IPS DF 6.9 (cell line): ENCODE measurements around the gene FBXO42.

Experiments used
- DNase-seq: peaks from one replicate; pipeline ENCODE4 v3.0.0-alpha.2; 2013; ENCODE audit warnings: low read depth, low spot score
- H3K27ac ChIP-seq: one replicate; pipeline ENCODE4 v1.5.1; 2013; ENCODE audit warnings: low read length, control low read depth
- H3K27me3 ChIP-seq: 2 replicates; pipeline ENCODE4 v1.6.1; 2013; ENCODE audit warnings: mild to moderate bottlenecking, low read length; ENCODE audit not compliant: control insufficient read depth, insufficient read depth
- H3K36me3 ChIP-seq: 2 replicates; pipeline ENCODE4 v1.6.1; 2013; ENCODE audit warnings: low read length; ENCODE audit not compliant: control insufficient read depth, insufficient read depth
- H3K4me1 ChIP-seq: 2 replicates; pipeline ENCODE4 v1.6.1; 2013; ENCODE audit warnings: low read length; ENCODE audit not compliant: control insufficient read depth, insufficient read depth
- H3K4me3 ChIP-seq: 2 replicates; pipeline ENCODE4 v1.5.1; 2013; ENCODE audit warnings: mild to moderate bottlenecking, low read length
- H3K9me3 ChIP-seq: 2 replicates; pipeline ENCODE4 v1.6.1; 2013; ENCODE audit warnings: low read length, inconsistent platforms; ENCODE audit not compliant: control insufficient read depth, insufficient read depth
- WGBS: extraction: QIAGEN DNeasy Blood & Tissue Kit; methylation state at CpG from one replicate; pipeline ENCODE4 v1.1.7; 2013; ENCODE audit warnings: mixed read lengths, missing lambda C conversion rate; ENCODE audit not compliant: insufficient read length, insufficient coverage; 5-methylcytosine and 5-hydroxymethylcytosine counted together

FBXO42 gene

DNA sequence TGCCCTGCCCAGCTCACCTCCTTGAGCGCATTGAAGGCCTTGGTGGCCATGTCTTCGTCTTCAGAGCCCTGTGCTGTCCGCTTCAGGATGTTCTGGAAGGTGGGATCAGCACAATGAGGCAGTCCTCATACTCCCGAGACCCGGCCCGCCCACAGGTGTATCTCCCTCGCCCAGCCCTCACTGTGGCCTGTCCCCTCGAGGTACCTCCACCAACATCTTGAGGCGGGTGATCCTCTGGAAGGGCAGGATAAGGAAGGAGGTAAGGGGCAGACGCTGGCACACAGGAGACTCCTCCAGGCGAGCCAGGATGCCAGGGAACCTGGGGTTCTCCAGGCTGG is 147.0 kb downstream of the FBXO42 start:
- Histone ChIP-seq H3K4me3 (no peak overlapping the region), H3K27ac (no peak overlapping the region), H3K9me3 (no peaks in the 10 kb centered on the region), H3K27me3 (no peaks in the 10 kb centered on the region), H3K36me3 (peaks cover 22% of the 10 kb centered on the region), H3K4me1 (peaks cover 12% of the 10 kb centered on the region; the same call in 1 of the 2 replicates)
- no CpG with 5 or more reads among the region's 11 CpGs for WGBS
- DNase-seq, result no peak

DNA sequence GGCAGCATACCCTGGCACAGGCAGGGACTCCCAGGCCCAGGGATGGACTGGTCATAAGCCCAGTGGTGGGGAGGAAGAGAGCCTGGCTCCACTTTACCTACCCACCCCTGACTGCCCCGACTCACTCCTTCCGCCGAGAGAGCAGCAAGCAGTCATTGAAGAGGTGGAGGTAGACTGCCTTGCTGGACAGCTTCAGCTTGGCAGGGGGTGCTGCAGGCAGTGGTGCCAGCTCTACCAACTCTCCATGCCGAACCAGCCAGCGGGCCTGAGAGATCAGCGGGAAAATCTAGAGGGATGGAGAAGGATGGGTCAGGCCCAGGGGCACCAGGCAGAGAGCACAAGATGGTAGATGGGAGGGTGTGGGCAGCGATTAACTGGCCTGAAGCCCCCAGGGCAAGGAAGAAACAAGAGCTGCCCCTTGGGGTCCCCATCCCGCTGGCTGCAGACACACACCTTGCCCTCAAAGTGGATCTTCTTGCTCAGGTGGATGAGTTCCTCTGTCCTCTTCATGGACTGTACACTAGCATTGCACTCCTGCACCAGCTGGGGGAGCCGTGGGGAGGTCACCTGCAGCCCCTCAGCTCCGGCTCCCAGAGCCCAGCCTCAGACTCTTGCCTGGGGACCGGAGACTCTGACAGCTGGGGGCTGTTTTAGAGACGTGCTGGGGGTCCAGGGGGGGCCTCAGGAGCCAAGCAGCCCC is 147.5 kb downstream of the FBXO42 start:
- Histone ChIP-seq H3K27me3 (no peaks in the 10 kb centered on the region), H3K36me3 (peaks cover 22% of the 10 kb centered on the region), H3K4me1 (peaks cover 10% of the 10 kb centered on the region; the same call in 1 of the 2 replicates), H3K9me3 (no peaks in the 10 kb centered on the region), H3K4me3 (no peak overlapping the region), H3K27ac (no peak overlapping the region)
- WGBS, result no CpG with 5 or more reads among the region's 12 CpGs
- DNase-seq, result no peak

DNA sequence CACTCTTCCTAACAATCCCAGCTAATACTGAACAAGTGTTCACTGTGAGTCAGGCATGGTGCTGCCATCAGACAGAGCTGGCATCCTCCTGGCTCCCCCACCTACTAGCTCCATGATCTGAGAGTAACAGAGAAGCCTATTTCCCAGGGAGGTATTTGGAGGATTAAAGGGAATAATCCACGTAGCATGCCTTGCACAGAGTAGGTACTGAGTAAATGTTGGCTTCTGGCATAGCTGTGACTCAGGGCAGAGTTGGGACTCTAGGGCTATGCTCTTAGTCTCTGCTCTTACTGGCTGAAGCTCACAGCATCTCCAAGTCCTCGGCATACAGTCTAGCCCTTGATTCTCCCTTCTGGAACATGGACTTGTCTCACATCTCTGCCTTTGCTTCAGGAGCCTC is 148.1 kb downstream of the FBXO42 start:
- no peak overlapping the region for H3K27ac ChIP-seq
- H3K27me3 ChIP-seq, result no peaks in the 10 kb centered on the region
- peaks cover 7% of the 10 kb centered on the region; the same call in 1 of the 2 replicates for H3K4me1 ChIP-seq
- H3K36me3 ChIP-seq, result peaks cover 22% of the 10 kb centered on the region
- H3K9me3 ChIP-seq, result no peaks in the 10 kb centered on the region
- WGBS, result no CpG with 5 or more reads among the region's 2 CpGs
- H3K4me3 ChIP-seq, result no peak overlapping the region
- DNase-seq, result no peak

- Histone ChIP-seq H3K9me3 (no peaks in the 10 kb centered on the region), H3K27ac (no peak overlapping the region), H3K4me3 (no peak overlapping the region), H3K36me3 (peaks cover 26% of the 10 kb centered on the region), H3K27me3 (no peaks in the 10 kb centered on the region), H3K4me1 (peaks cover 7% of the 10 kb centered on the region; the same call in 1 of the 2 replicates)
- DNase-seq, result no peak
- no CpG with 5 or more reads among the region's 3 CpGs for WGBS
Observed at GRCh38 chr1:16203550-16203949, 148.7 kb downstream of the FBXO42 start.

- Histone ChIP-seq H3K27me3 (no peaks in the 10 kb centered on the region), H3K36me3 (peaks cover 26% of the 10 kb centered on the region), H3K4me1 (peaks cover 5% of the 10 kb centered on the region; the same call in 1 of the 2 replicates), H3K27ac (no peak overlapping the region), H3K9me3 (no peaks in the 10 kb centered on the region), H3K4me3 (no peak overlapping the region)
- WGBS, result no CpG with 5 or more reads among the region's 24 CpGs
- no peak for DNase-seq
Observed at GRCh38 chr1:16202281-16203210, 149.7 kb downstream of the FBXO42 start.

- Histone ChIP-seq H3K9me3 (no peaks in the 10 kb centered on the region), H3K36me3 (peaks cover 25% of the 10 kb centered on the region), H3K27me3 (no peaks in the 10 kb centered on the region), H3K4me1 (no peaks in the 10 kb centered on the region), H3K27ac (no peak overlapping the region), H3K4me3 (no peak overlapping the region)
- no peak for DNase-seq
- WGBS, result 100% methylated on average over 1 of the region's 4 CpGs
Observed at GRCh38 chr1:16199700-16200099, 152.6 kb downstream of the FBXO42 start.

DNA sequence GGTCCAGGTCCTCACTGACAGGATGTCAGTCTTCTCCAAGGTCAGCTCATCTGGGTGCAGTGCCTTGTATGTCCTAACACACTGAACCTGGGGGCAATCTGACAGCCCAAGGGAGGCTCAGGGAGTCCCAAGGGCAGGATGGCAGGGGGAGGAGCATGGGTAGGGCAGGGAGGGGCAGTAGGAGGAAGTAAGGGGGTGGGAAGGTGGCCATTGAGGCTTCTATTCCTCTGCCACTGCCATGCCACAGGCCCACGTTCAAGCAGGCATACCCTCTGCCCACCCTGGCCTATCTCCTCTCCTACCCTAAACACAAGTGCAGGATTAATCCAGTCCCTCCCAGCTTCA is 153.2 kb downstream of the FBXO42 start:
- Histone ChIP-seq H3K4me1 (no peaks in the 10 kb centered on the region), H3K9me3 (no peaks in the 10 kb centered on the region), H3K4me3 (no peak overlapping the region), H3K27ac (no peak overlapping the region), H3K27me3 (no peaks in the 10 kb centered on the region), H3K36me3 (peaks cover 19% of the 10 kb centered on the region)
- no peak for DNase-seq
- no CpG with 5 or more reads among the region's 1 CpG for WGBS

GRCh38 chr1:16198444-16199156 is 153.7 kb downstream of the FBXO42 start:
- H3K4me3 ChIP-seq, result no peak overlapping the region
- no peaks in the 10 kb centered on the region for H3K4me1 ChIP-seq
- no peaks in the 10 kb centered on the region for H3K27me3 ChIP-seq
- H3K36me3 ChIP-seq, result peaks cover 18% of the 10 kb centered on the region
- WGBS, result no CpG with 5 or more reads among the region's 8 CpGs
- no peak for DNase-seq
- H3K27ac ChIP-seq, result no peak overlapping the region
- no peaks in the 10 kb centered on the region for H3K9me3 ChIP-seq

GRCh38 chr1:16196874-16197273 is 155.4 kb downstream of the FBXO42 start:
- Histone ChIP-seq H3K4me3 (no peak overlapping the region), H3K4me1 (no peaks in the 10 kb centered on the region), H3K9me3 (no peaks in the 10 kb centered on the region), H3K27ac (no peak overlapping the region), H3K36me3 (peaks cover 11% of the 10 kb centered on the region), H3K27me3 (no peaks in the 10 kb centered on the region)
- no CpG with 5 or more reads among the region's 3 CpGs for WGBS
- no peak for DNase-seq
